HepG2 (cell line): ENCODE results near the gene COLEC12. TPM values are rescaled to one million over a fixed set of nuclear protein-coding genes. Genes with fewer than 3 reads are reported as not detected.

Source experiments
- ATAC-seq: fragments of 200-7000 bp; cut with Tn5 transposase; 3 replicates; pipeline ENCODE4 v1.9.1; 2020; ENCODE audit warnings: mild to moderate bottlenecking, moderate library complexity
- BruUV-seq: library from RNA; stranded (reverse); fragments of 400-500 nt; replicated peaks from 2 replicates; lab custom pipeline; 2021; lab: Mats Ljungman, UMichigan
- CTCF ChIA-PET: fragments of 300-600 bp; formaldehyde crosslinking; extraction: SDS; loops from one replicate; lab custom pipeline; 2021; ENCODE audit warnings: low total read pairs, inconsistent platforms, low intra/inter-chr PET ratio; lab: Yijun Ruan, JAX
- POLR2A ChIA-PET: fragments of 350-600 bp; sonication (Branson Sonifier 250); formaldehyde crosslinking; loops from one replicate; lab custom pipeline; 2020; ENCODE audit warnings: antibody characterized with exemption, inconsistent platforms; lab: Yijun Ruan, JAX
- DNase-seq: peaks from one replicate; pipeline ENCODE4 v3.0.0-alpha.2; 2015; ENCODE audit warnings: low spot score
- FAIRE-seq: peaks from 3 replicates; lab custom pipeline; 2011; peaks lifted over from hg19 to GRCh38; lab: Jason Lieb, UNC
- H2AFZ ChIP-seq: one replicate; pipeline ENCODE4 v1.6.1; 2011; ENCODE audit warnings: low read length, inconsistent platforms
- H3K27ac ChIP-seq: fragments of 300-600 bp; 3 replicates; pipeline ENCODE4 v1.8.0; 2011; ENCODE audit warnings: mixed run types, mild to moderate bottlenecking, mixed read lengths, low read length, inconsistent platforms; ENCODE audit not compliant: insufficient read depth; ENCODE audit errors: extremely low read length
- H3K27me3 ChIP-seq, 2 experiments: fragments of 200-600 bp in 1 of 2; 2 replicates in 1 of 2; 3 replicates in 1 of 2; pipeline versions ENCODE4 v1.6.0 to v1.8.0; 2011; ENCODE audit warnings: low read length in 2 of 2, mild to moderate bottlenecking in 2 of 2, moderate library complexity in 2 of 2, inconsistent platforms in 1 of 2; ENCODE audit not compliant: insufficient read depth in 2 of 2, control insufficient read depth in 1 of 2
- H3K36me3 ChIP-seq, 2 experiments: fragments of 200-600 bp in 1 of 2; replicated peaks in 1 of 2; 2 replicates in 1 of 2; 3 replicates in 1 of 2; pipeline versions ENCODE4 v1.5.1 to v1.8.0; 2011; ENCODE audit warnings: low read length in 2 of 2, inconsistent platforms in 1 of 2; ENCODE audit not compliant: insufficient read depth in 2 of 2, control insufficient read depth in 1 of 2
- H3K4me1 ChIP-seq: 2 replicates; pipeline ENCODE4 v1.5.1; 2012; ENCODE audit warnings: low read length, inconsistent platforms; ENCODE audit not compliant: insufficient read depth
- H3K4me2 ChIP-seq: 2 replicates; pipeline ENCODE4 v1.6.0; 2011; ENCODE audit warnings: low read depth, low read length, inconsistent platforms
- H3K4me3 ChIP-seq, 3 experiments: fragments of 200-600 bp in 1 of 3; sonication (generic), shearing (Covaris generic) in 1 of 3; replicated peaks in 1 of 3; 2 replicates each; pipeline ENCODE4 v1.5.1; 2011 to 2016; ENCODE audit warnings: low read length in 3 of 3, inconsistent platforms in 2 of 3, low read depth in 2 of 3, mild to moderate bottlenecking in 2 of 3, control low read depth in 1 of 3, mixed read lengths in 1 of 3; ENCODE audit not compliant: insufficient read depth in 1 of 3
- H3K79me2 ChIP-seq: one replicate; pipeline ENCODE4 v1.6.1; 2011; ENCODE audit warnings: low read length, inconsistent platforms; ENCODE audit not compliant: insufficient read depth
- H3K9ac ChIP-seq: 2 replicates; pipeline ENCODE4 v1.6.0; 2011; ENCODE audit warnings: mild to moderate bottlenecking, low read depth, low read length, inconsistent platforms; ENCODE audit not compliant: insufficient read depth
- H3K9me3 ChIP-seq: 2 replicates; pipeline ENCODE4 v1.5.1; 2012; ENCODE audit warnings: mild to moderate bottlenecking, low read length
- H4K20me1 ChIP-seq: 2 replicates; pipeline ENCODE4 v1.6.0; 2011; ENCODE audit warnings: inconsistent platforms, mild to moderate bottlenecking, low read length, moderate library complexity; ENCODE audit not compliant: insufficient read depth
- AKAP8 ChIP-seq: sonication (generic); formaldehyde crosslinking; IDR thresholded peaks from 2 replicates; pipeline ENCODE4 v1.5.1; 2020; ENCODE audit warnings: mild to moderate bottlenecking, missing genetic modification reagents
- ARNT2 ChIP-seq: sonication (generic); formaldehyde crosslinking; IDR thresholded peaks from 2 replicates; pipeline ENCODE4 v1.8.0; 2022; ENCODE audit warnings: mild to moderate bottlenecking, low read depth, missing genetic modification reagents, moderate library complexity
- ATM ChIP-seq: fragments of 450-650 bp; IDR thresholded peaks from 2 replicates; pipeline ENCODE4 v1.7.1; 2017; ENCODE audit warnings: mild to moderate bottlenecking, borderline replicate concordance
- FOXM1 ChIP-seq: sonication (generic); formaldehyde crosslinking; IDR thresholded peaks from 2 replicates; pipeline ENCODE4 v1.5.0; 2020; ENCODE audit warnings: missing genetic modification reagents
- HMGA1 ChIP-seq: sonication (generic); formaldehyde crosslinking; conservative IDR thresholded peaks from 2 replicates; pipeline ENCODE4 v1.4.0; 2020; ENCODE audit warnings: missing genetic modification reagents
- PAX8 ChIP-seq: sonication (generic); formaldehyde crosslinking; IDR thresholded peaks from 2 replicates; pipeline ENCODE4 v1.8.0; 2022; ENCODE audit warnings: mild to moderate bottlenecking, missing genetic modification reagents, borderline replicate concordance
- PITX1 ChIP-seq: sonication (generic); formaldehyde crosslinking; IDR thresholded peaks from 2 replicates; pipeline ENCODE4 v1.5.1; 2020; ENCODE audit warnings: mild to moderate bottlenecking, missing genetic modification reagents
- SRSF1 ChIP-seq: fragments of 200-400 bp; formaldehyde crosslinking; optimal IDR thresholded peaks from 2 replicates; pipeline ENCODE3; 2017; ENCODE audit warnings: mild to moderate bottlenecking, low read depth, low read length, moderate library complexity
- XRCC5 ChIP-seq: fragments of 200-400 bp; formaldehyde crosslinking; optimal IDR thresholded peaks from 2 replicates; pipeline ENCODE3; 2017; ENCODE audit warnings: mild to moderate bottlenecking, low read length
- ZNF501 ChIP-seq: sonication (generic); formaldehyde crosslinking; IDR thresholded peaks from 2 replicates; pipeline ENCODE4 v1.5.1; 2020; ENCODE audit warnings: mild to moderate bottlenecking, moderate library complexity, missing genetic modification reagents
- WGBS: methylation state at CpG from one replicate; pipeline ENCODE4 v1.1.6; 2017; ENCODE audit warnings: low lambda C conversion rate; 5-methylcytosine and 5-hydroxymethylcytosine counted together
- in situ Hi-C: cut with HindIII; loops from 2 replicates; pipeline ENCODE4 v1.10.0; 2017; ENCODE audit warnings: low pct_unique_long_range_greater_than_20kb; ENCODE audit not compliant: extremely low pct_ligation_motif_present
- intact Hi-C: fragments of 100-400 bp; cut with micrococcal nuclease; formaldehyde crosslinking; loops from one replicate; pipeline ENCODE4 v1.10.0; 2022; ENCODE audit not compliant: unreplicated experiment
- polyA plus RNA-seq, 8 experiments: library from polyadenylated mRNA; depleted of rRNA in 3 of 8; stranded (reverse) in 7 of 8; unstranded in 1 of 8; fragments of >200 nt; fragmentation: Illumina TruSeq in 4 of 8; extraction: Trizol in 4 of 8; gene quantifications; 2 replicates each; pipeline versions ENCODE4 v1.2.1 to v1.2.3, GENCODE V29; 2011 to 2016; ENCODE audit warnings: low read depth in 4 of 8, missing spikeins in 1 of 8, mixed read lengths in 1 of 8; ENCODE audit not compliant: insufficient read depth in 1 of 8
- total RNA-seq, 5 experiments: library from RNA; depleted of rRNA; stranded (reverse); fragments of >200 nt; fragmentation: Illumina TruSeq; extraction: Trizol; gene quantifications; 2 replicates each; pipeline ENCODE4 v1.2.3, GENCODE V29; 2016; ENCODE audit warnings: low read depth in 1 of 5
- TF ChIP-seq, protein P1 (sequence below): sonication (generic); formaldehyde crosslinking; IDR thresholded peaks from 2 replicates; pipeline ENCODE4 v1.5.0; 2020; ENCODE audit warnings: missing genetic modification reagents
- TF ChIP-seq, protein P2 (sequence below): sonication (generic); formaldehyde crosslinking; IDR thresholded peaks from 2 replicates; pipeline ENCODE4 v1.9.0; 2021; ENCODE audit warnings: missing genetic modification reagents, mild to moderate bottlenecking, borderline replicate concordance

COLEC12 gene
- total and polyA plus RNA-seq, 2 of the 13 experiments (the other 11 are each of a cell fraction or from before 2014, with no cell fraction given): 0.02 to 0.11 TPM

DNA sequence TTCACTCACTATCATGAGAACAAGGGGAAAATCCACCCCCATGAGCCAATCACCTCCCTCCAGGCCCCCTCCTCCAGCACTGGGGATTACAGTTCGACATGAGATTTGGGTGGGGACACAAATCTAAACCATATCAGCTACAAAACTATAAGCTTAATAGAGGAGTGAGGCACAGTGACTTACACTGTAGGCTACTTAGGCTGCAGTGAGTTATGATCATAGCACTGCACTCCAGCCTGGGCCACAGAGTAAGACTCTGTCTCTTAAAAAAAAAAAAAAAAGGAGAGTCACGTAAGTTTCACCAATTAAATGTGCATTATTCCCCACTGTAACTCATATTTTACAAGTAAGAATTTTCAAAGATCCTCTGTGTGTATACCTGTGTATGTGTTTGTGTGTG is 26.2 kb upstream of the COLEC12 start:
- TF ChIP-seq, protein P1, sequence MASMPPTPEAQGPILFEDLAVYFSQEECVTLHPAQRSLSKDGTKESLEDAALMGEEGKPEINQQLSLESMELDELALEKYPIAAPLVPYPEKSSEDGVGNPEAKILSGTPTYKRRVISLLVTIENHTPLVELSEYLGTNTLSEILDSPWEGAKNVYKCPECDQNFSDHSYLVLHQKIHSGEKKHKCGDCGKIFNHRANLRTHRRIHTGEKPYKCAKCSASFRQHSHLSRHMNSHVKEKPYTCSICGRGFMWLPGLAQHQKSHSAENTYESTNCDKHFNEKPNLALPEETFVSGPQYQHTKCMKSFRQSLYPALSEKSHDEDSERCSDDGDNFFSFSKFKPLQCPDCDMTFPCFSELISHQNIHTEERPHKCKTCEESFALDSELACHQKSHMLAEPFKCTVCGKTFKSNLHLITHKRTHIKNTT (CRISPR knock-in tag): no peak
- TF ChIP-seq ARNT2 (no peak), HMGA1 (CRISPR knock-in tag) (no peak), AKAP8 (CRISPR knock-in tag) (no peak), PITX1 (CRISPR knock-in tag) (no peak), SRSF1 (no peak), ATM (no peak), ZNF501 (CRISPR knock-in tag) (no peak), PAX8 (no peak), FOXM1 (CRISPR knock-in tag) (no peak), XRCC5 (no peak)
- TF ChIP-seq, protein P2, sequence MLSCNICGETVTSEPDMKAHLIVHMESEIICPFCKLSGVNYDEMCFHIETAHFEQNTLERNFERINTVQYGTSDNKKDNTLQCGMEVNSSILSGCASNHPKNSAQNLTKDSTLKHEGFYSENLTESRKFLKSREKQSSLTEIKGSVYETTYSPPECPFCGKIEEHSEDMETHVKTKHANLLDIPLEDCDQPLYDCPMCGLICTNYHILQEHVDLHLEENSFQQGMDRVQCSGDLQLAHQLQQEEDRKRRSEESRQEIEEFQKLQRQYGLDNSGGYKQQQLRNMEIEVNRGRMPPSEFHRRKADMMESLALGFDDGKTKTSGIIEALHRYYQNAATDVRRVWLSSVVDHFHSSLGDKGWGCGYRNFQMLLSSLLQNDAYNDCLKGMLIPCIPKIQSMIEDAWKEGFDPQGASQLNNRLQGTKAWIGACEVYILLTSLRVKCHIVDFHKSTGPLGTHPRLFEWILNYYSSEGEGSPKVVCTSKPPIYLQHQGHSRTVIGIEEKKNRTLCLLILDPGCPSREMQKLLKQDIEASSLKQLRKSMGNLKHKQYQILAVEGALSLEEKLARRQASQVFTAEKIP (CRISPR knock-in tag): no peak
- in situ Hi-C loops: no loop called here

More for the DNA sequence above, 26.2 kb upstream of the COLEC12 start:
- no peak overlapping the region for H3K4me3 ChIP-seq
- H2AFZ ChIP-seq: no peak overlapping the region
- no peaks in the 10 kb centered on the region for H3K36me3 ChIP-seq
- no peaks in the 10 kb centered on the region for H3K9me3 ChIP-seq
- intact Hi-C loops: no loop called here
- FAIRE-seq (no peak), ATAC-seq (no peak), DNase-seq (no peak)
- H3K79me2 ChIP-seq: no peaks in the 10 kb centered on the region
- POLR2A ChIA-PET: no interaction called here
- no peak overlapping the region for H3K4me2 ChIP-seq
- no peaks in the 10 kb centered on the region for H4K20me1 ChIP-seq
- H3K27me3 ChIP-seq: no peaks in the 10 kb centered on the region
- BruUV-seq: no TSS peak
- WGBS: 3% methylated on average over 2 of the region's 2 CpGs
- H3K9ac ChIP-seq: no peak overlapping the region
- H3K4me1 ChIP-seq: peaks cover 11% of the 10 kb centered on the region
- no peak overlapping the region for H3K27ac ChIP-seq
- CTCF ChIA-PET: no interaction called here
